ENCODE results near the gene ACTRT2.

GRCh38 chr1:3018051-3018471, 3.2 kb upstream of the ACTRT2 start:
- TF ChIP-seq CTCF (IDR thresholded peaks at IDR 0.05) = no peak
- TF ChIP-seq POLR2A (IDR thresholded peaks at IDR 0.05) = no peak

Measured in Peyer's patch (tissue), 4 donors.